Measurements from ENCODE around the gene SLC47A2.

DNA sequence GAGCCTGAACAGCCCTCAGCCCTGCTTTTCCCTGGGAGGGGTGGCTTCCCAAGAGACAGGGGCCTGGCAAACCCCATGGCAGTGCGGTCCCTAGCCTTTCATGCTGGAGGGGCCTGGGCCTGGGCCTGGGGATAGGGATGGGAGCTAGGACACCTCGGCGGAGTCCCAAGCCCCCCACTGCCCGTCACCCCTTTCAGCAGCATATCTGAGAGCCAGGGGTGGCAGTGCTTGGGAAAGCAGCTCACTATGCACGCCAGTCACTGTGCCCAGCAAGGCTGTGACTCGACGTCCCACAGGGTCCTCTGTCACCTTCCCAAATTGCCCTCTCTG lies 612 bp upstream of the SLC47A2 start:
- TF ChIP-seq CTCF (conservative IDR thresholded peaks at IDR 0.05; ENCODE audit: low read length) (no peak), EZH2phosphoT487 (IDR thresholded peaks at IDR 0.05; ENCODE audit: borderline replicate concordance, low read depth, low read length) (no peak)

Measured in OCI-LY7 (cell line).